OCI-LY1 (cell line): ENCODE data around the gene LRR1.

Experiments used
- H2AFZ ChIP-seq: fragments of 200-600 bp; sonication (generic), shearing (Covaris generic); 2 replicates; pipeline ENCODE4 v1.6.0; 2014; ENCODE audit warnings: antibody characterized with exemption, mild to moderate bottlenecking, low read length
- H3F3A ChIP-seq: fragments of 200-600 bp; sonication (generic), shearing (Covaris generic); 2 replicates; pipeline ENCODE4 v1.6.0; 2014; ENCODE audit warnings: mild to moderate bottlenecking, antibody characterized with exemption, low read length, moderate library complexity; ENCODE audit not compliant: insufficient read depth
- H3K27ac ChIP-seq: fragments of 200-600 bp; sonication (generic); 2 replicates; pipeline ENCODE4 v1.5.1; 2014; ENCODE audit warnings: low read length, mixed run types, mild to moderate bottlenecking, low read depth; ENCODE audit not compliant: poor library complexity, severe bottlenecking
- H3K27me3 ChIP-seq: fragments of 200-600 bp; sonication (generic); 2 replicates; pipeline ENCODE4 v1.6.0; 2014; ENCODE audit warnings: antibody characterized with exemption, mild to moderate bottlenecking, low read length, moderate library complexity; ENCODE audit not compliant: insufficient read depth
- H3K36me3 ChIP-seq: fragments of 200-600 bp; sonication (generic); 2 replicates; pipeline ENCODE4 v1.6.1; 2014; ENCODE audit warnings: mild to moderate bottlenecking, antibody characterized with exemption, low read length, moderate library complexity, mixed read lengths; ENCODE audit not compliant: insufficient read depth
- H3K4me1 ChIP-seq: fragments of 200-600 bp; sonication (generic); 2 replicates; pipeline ENCODE4 v1.5.1; 2014; ENCODE audit warnings: mild to moderate bottlenecking, low read length, moderate library complexity; ENCODE audit not compliant: insufficient read depth, severe bottlenecking
- H3K4me2 ChIP-seq: fragments of 200-600 bp; sonication (generic), shearing (Covaris generic); 2 replicates; pipeline ENCODE4 v1.6.1; 2014; ENCODE audit warnings: low read length
- H3K4me3 ChIP-seq: fragments of 200-600 bp; sonication (generic); 2 replicates; pipeline ENCODE4 v1.5.1; 2014; ENCODE audit warnings: low read length, low read depth, mild to moderate bottlenecking, mixed read lengths; ENCODE audit not compliant: poor library complexity, severe bottlenecking
- H3K79me2 ChIP-seq: fragments of 200-600 bp; shearing (Covaris generic); 2 replicates; pipeline ENCODE4 v1.6.1; 2016; ENCODE audit warnings: mixed run types, low read length, mixed read lengths; ENCODE audit not compliant: insufficient read depth
- H3K9ac ChIP-seq: fragments of 200-600 bp; sonication (generic), shearing (Covaris generic); 2 replicates; pipeline ENCODE4 v1.6.1; 2014; ENCODE audit warnings: mild to moderate bottlenecking, low read length, mixed read lengths
- H3K9me2 ChIP-seq: fragments of 200-600 bp; sonication (generic), shearing (Covaris generic); 2 replicates; pipeline ENCODE4 v1.6.1; 2014; ENCODE audit warnings: low read depth, mild to moderate bottlenecking, low read length, mixed read lengths
- H3K9me3 ChIP-seq: fragments of 200-600 bp; shearing (Covaris generic); 2 replicates; pipeline ENCODE4 v1.6.1; 2014; ENCODE audit warnings: low read length, mixed read lengths
- H4K20me1 ChIP-seq: fragments of 200-600 bp; sonication (generic), shearing (Covaris generic); 2 replicates; pipeline ENCODE4 v1.6.0; 2016; ENCODE audit warnings: mild to moderate bottlenecking, low read length; ENCODE audit not compliant: insufficient read depth
- EZH2 ChIP-seq: fragments of 200-600 bp; sonication (generic), shearing (Covaris generic); IDR thresholded peaks from 2 replicates; pipeline ENCODE4 v1.8.0; 2017; ENCODE audit warnings: borderline replicate concordance, mixed run types, mild to moderate bottlenecking, antibody characterized with exemption, low read length, moderate library complexity, mixed read lengths
- TF ChIP-seq, protein P1 (sequence below): fragments of 200-600 bp; sonication (generic), shearing (Covaris generic); IDR thresholded peaks from 2 replicates; pipeline ENCODE4 v1.5.1; 2017; ENCODE audit warnings: mild to moderate bottlenecking, antibody characterized with exemption, low read length, moderate library complexity, mixed read lengths

Gene LRR1

DNA sequence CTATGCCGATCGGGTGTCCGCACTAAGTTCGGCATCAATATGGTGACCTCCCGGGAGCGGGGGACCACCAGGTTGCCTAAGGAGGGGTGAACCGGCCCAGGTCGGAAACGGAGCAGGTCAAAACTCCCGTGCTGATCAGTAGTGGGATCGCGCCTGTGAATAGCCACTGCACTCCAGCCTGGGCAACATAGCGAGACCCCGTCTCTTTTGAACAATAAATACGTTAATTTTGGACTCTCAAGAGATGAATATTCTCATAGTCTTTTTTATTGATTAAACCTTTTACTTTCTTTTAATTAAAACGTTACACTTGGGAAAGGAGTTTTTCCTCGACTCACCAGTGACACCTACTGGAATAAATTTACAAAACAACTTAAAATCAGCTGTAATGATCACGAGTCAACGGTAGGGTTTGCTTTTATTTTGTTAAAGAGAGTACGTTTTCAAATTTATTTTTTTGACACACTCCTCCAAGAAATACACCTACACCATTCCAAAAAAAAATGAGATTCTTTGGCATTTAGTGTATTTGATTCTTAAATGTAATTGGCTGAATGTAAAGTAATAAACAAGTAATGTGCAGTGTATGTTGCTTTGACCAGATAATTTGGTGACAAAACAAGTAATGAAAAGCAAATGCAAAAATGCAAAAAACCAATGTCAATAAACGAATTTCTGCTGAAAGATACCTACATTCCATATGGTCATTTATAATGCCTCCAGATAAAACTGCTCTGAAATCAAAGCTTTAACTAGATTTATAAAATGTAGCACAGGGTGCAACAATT is 11.9 kb upstream of the LRR1 start:
- peaks cover 43% of the 10 kb centered on the region for H3K79me2 ChIP-seq
- peak overlapping the region; percentile 35; the same call in 1 of the 2 replicates for H3K4me2 ChIP-seq
- H4K20me1 ChIP-seq = peaks cover 7% of the 10 kb centered on the region; the same call in 1 of the 2 replicates
- H3F3A ChIP-seq = no peaks in the 10 kb centered on the region
- H3K27ac ChIP-seq = peak overlapping the region; percentile 74
- peaks cover 25% of the 10 kb centered on the region for H3K4me1 ChIP-seq
- no peak overlapping the region for H3K9ac ChIP-seq
- peaks cover 39% of the 10 kb centered on the region for H3K36me3 ChIP-seq
- H3K9me2 ChIP-seq = no peaks in the 10 kb centered on the region
- TF ChIP-seq EZH2 = no peak
- TF ChIP-seq, protein P1, sequence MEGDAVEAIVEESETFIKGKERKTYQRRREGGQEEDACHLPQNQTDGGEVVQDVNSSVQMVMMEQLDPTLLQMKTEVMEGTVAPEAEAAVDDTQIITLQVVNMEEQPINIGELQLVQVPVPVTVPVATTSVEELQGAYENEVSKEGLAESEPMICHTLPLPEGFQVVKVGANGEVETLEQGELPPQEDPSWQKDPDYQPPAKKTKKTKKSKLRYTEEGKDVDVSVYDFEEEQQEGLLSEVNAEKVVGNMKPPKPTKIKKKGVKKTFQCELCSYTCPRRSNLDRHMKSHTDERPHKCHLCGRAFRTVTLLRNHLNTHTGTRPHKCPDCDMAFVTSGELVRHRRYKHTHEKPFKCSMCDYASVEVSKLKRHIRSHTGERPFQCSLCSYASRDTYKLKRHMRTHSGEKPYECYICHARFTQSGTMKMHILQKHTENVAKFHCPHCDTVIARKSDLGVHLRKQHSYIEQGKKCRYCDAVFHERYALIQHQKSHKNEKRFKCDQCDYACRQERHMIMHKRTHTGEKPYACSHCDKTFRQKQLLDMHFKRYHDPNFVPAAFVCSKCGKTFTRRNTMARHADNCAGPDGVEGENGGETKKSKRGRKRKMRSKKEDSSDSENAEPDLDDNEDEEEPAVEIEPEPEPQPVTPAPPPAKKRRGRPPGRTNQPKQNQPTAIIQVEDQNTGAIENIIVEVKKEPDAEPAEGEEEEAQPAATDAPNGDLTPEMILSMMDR = peak; percentile 96
- no peak overlapping the region for H2AFZ ChIP-seq
- no peaks in the 10 kb centered on the region for H3K9me3 ChIP-seq
- no peaks in the 10 kb centered on the region for H3K27me3 ChIP-seq
- peak overlapping the region; percentile 90 for H3K4me3 ChIP-seq

DNA sequence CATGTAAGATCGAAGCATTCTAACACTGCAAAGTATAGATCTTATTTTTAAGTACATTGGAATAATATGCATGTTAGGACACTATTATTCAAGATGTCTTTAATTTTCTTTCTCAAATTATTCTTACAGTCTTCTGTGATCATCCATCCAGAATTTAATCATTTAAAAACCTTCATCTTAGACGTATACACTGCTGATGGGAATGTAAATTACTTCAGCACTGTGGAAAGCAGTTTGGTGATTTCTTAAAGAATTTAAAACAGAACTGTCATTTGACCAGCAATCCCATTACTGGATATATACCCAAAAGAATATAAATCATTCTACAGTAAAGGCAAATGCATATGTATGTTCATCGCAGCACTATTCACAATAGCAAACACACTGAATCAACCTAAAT is 9.4 kb upstream of the LRR1 start:
- Histone ChIP-seq H3F3A (no peaks in the 10 kb centered on the region), H3K4me3 (no peak overlapping the region), H3K79me2 (peaks cover 18% of the 10 kb centered on the region), H3K9me3 (no peaks in the 10 kb centered on the region), H3K9me2 (no peaks in the 10 kb centered on the region), H3K4me1 (peaks cover 8% of the 10 kb centered on the region), H3K4me2 (no peak overlapping the region), H3K27ac (no peak overlapping the region), H4K20me1 (peaks cover 3% of the 10 kb centered on the region; the same call in 1 of the 2 replicates), H3K9ac (no peak overlapping the region), H3K36me3 (peaks cover 14% of the 10 kb centered on the region), H2AFZ (no peak overlapping the region), H3K27me3 (no peaks in the 10 kb centered on the region)
- TF ChIP-seq EZH2 = no peak
- TF ChIP-seq, protein P1 = no peak

DNA sequence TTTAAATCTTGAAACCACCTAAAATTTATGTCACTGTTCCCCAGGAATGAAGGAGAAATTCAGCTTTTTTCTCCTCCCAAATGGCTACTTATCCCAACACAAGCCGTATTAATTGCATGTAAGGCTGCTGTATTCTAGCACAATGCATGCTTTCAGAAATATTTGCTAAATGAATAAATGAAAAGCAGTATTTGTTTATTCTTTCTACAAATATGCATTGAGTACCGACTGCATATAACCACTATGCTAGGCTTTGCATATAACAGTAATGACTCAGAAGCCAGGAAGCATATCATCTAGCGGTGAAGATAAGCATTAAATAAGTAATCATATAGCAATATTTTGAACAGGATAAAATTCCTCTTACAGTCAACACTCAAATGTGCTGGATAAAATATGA is 5.7 kb upstream of the LRR1 start:
- H3F3A ChIP-seq = no peaks in the 10 kb centered on the region
- H3K9me2 ChIP-seq = no peaks in the 10 kb centered on the region
- H3K4me1 ChIP-seq = peaks cover 15% of the 10 kb centered on the region
- H3K4me2 ChIP-seq = no peak overlapping the region
- no peak overlapping the region for H2AFZ ChIP-seq
- no peak overlapping the region for H3K4me3 ChIP-seq
- H3K27me3 ChIP-seq = no peaks in the 10 kb centered on the region
- no peak for TF ChIP-seq EZH2
- TF ChIP-seq, protein P1 = no peak
- no peaks in the 10 kb centered on the region for H3K9me3 ChIP-seq
- H3K79me2 ChIP-seq = no peaks in the 10 kb centered on the region
- no peaks in the 10 kb centered on the region for H4K20me1 ChIP-seq
- H3K36me3 ChIP-seq = no peaks in the 10 kb centered on the region
- no peak overlapping the region for H3K27ac ChIP-seq
- no peak overlapping the region for H3K9ac ChIP-seq
